ENCODE data around the gene ROR1. TPM values are rescaled to one million over a fixed set of nuclear protein-coding genes. Genes with fewer than 3 reads are reported as not detected.

ROR1 gene
- total RNA-seq, 4 donors from 2014 or later, result 2.6 to 37.6 (median 11.5) TPM

DNA sequence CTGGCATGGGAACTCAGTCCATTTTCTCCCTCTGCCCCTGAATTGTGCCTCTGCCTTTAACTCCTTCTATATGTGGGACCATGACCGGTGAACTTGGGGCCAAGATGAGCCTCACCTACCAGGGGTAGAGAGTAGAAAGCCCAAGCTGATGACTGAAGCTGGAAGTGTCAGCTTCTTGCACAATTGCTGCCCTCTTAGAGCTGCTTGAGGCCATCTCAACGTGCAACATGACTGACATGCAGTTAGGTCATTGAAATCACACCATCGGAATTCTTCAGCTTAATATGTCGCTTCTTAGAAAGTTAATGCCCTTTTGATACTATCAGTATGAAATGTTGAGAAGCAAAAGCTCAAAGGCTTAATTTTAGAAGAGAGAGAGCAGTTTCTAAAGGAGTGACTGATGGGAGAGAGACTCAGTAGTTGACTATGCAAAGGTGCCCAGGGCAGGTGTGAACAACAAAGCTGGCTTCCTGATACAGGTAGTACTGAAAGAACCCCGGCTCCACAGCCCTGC lies 340.3 kb downstream of the ROR1 start:
- no peaks in the 10 kb centered on the region for H3K36me3 ChIP-seq
- TF ChIP-seq POLR2A (IDR thresholded peaks at IDR 0.05) (no peak), CTCF (IDR thresholded peaks at IDR 0.05) (no peak)
- no peaks in the 10 kb centered on the region for H3K9me3 ChIP-seq
- no peak for DNase-seq
- no peaks in the 10 kb centered on the region for H3K4me1 ChIP-seq
- no peaks in the 10 kb centered on the region for H3K27me3 ChIP-seq
- H3K27ac ChIP-seq, result no peak overlapping the region
- intact Hi-C loops (cut with DNase I; ENCODE audit: low total_unique reads), result no loop called here
- H3K4me3 ChIP-seq, result no peak overlapping the region

GRCh38 chr1:64116537-64116936 lies 342.7 kb downstream of the ROR1 start:
- H3K4me1 ChIP-seq, result no peaks in the 10 kb centered on the region
- H3K27me3 ChIP-seq, result no peaks in the 10 kb centered on the region
- intact Hi-C loops (cut with DNase I; ENCODE audit: low total_unique reads), result no loop called here
- no peaks in the 10 kb centered on the region for H3K9me3 ChIP-seq
- H3K27ac ChIP-seq, result no peak overlapping the region
- TF ChIP-seq POLR2A (IDR thresholded peaks at IDR 0.05) (no peak), CTCF (IDR thresholded peaks at IDR 0.05) (no peak)
- no peak overlapping the region for H3K4me3 ChIP-seq
- no peaks in the 10 kb centered on the region for H3K36me3 ChIP-seq
- DNase-seq, result no peak

DNA sequence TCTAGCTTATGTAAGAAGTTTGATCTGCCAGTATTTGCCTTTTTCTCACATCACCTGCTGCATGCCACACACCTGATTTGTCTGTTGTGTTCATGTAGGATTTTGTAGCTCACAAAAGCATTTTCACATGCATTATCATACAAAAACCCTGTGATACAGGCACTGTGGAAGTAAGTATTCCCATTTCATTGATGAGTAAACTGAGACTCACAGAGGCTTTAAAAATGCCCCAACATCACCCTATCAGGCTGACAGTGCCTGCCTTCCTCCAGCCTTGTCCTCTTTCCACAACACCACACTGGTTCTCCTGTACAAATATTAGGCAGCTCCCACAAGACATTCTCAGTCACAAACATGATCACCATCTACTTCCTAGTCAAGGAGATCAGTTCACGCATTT lies 343.7 kb downstream of the ROR1 start:
- H3K4me1 ChIP-seq, result no peaks in the 10 kb centered on the region
- H3K27ac ChIP-seq, result no peak overlapping the region
- TF ChIP-seq CTCF (IDR thresholded peaks at IDR 0.05), result no peak
- no peak overlapping the region for H3K4me3 ChIP-seq
- DNase-seq, result no peak
- no peaks in the 10 kb centered on the region for H3K36me3 ChIP-seq
- H3K9me3 ChIP-seq, result no peaks in the 10 kb centered on the region
- no peaks in the 10 kb centered on the region for H3K27me3 ChIP-seq
- intact Hi-C loops (cut with DNase I; ENCODE audit: low total_unique reads), result no loop called here

- intact Hi-C loops (cut with DNase I; ENCODE audit: low total_unique reads), result no loop called here
- Histone ChIP-seq H3K4me3 (no peak overlapping the region), H3K9me3 (no peaks in the 10 kb centered on the region), H3K36me3 (no peaks in the 10 kb centered on the region), H3K27ac (no peak overlapping the region), H3K27me3 (no peaks in the 10 kb centered on the region), H3K4me1 (no peaks in the 10 kb centered on the region)
- no peak for DNase-seq
- TF ChIP-seq POLR2A (IDR thresholded peaks at IDR 0.05), result no peak
- TF ChIP-seq CTCF (IDR thresholded peaks at IDR 0.05), result no peak
These were observed 348.1 kb downstream of the ROR1 start for GRCh38 chr1:64121766-64122385.

- H3K4me3 ChIP-seq, result no peak overlapping the region
- no peaks in the 10 kb centered on the region for H3K36me3 ChIP-seq
- no peak for DNase-seq
- intact Hi-C loops (cut with DNase I; ENCODE audit: low total_unique reads), result no loop called here
- H3K4me1 ChIP-seq, result no peaks in the 10 kb centered on the region
- H3K27me3 ChIP-seq, result no peaks in the 10 kb centered on the region
- TF ChIP-seq CTCF (IDR thresholded peaks at IDR 0.05), result no peak
- TF ChIP-seq POLR2A (IDR thresholded peaks at IDR 0.05), result no peak
- H3K9me3 ChIP-seq, result no peaks in the 10 kb centered on the region
- no peak overlapping the region for H3K27ac ChIP-seq
These were observed 348.8 kb downstream of the ROR1 start for GRCh38 chr1:64122588-64122987.

Measured in uterus (tissue), 4 donors.